Activated naive CD8-positive, alpha-beta T cell (primary cell): ENCODE results near the gene ZNF414.
A peak's percentile ranks its signal among the peaks of the same experiment; 100 is the strongest.
"Not testable (repeated sequence)": the region's sequence is repeated elsewhere in the genome, so short reads cannot be mapped to it uniquely, and the experiment has no call there.

ENCODE experiments used
- H3K27ac Mint-ChIP-seq: one replicate; pipeline ENCODE4 v1.8.0; 2021; ENCODE audit warnings: mixed read lengths
- H3K27me3 Mint-ChIP-seq: one replicate; pipeline ENCODE4 v1.8.0; 2021; ENCODE audit warnings: mixed read lengths
- H3K36me3 Mint-ChIP-seq: one replicate; pipeline ENCODE4 v1.8.0; 2021; ENCODE audit warnings: mixed read lengths
- H3K4me1 Mint-ChIP-seq: one replicate; pipeline ENCODE4 v1.8.0; 2021; ENCODE audit warnings: low read depth, mixed read lengths
- H3K4me3 Mint-ChIP-seq: one replicate; pipeline ENCODE4 v1.8.0; 2021; ENCODE audit warnings: mild to moderate bottlenecking, mixed read lengths
- H3K9me3 Mint-ChIP-seq: one replicate; pipeline ENCODE4 v1.8.0; 2021; ENCODE audit warnings: low read depth, mixed read lengths

ZNF414 gene, protein sequence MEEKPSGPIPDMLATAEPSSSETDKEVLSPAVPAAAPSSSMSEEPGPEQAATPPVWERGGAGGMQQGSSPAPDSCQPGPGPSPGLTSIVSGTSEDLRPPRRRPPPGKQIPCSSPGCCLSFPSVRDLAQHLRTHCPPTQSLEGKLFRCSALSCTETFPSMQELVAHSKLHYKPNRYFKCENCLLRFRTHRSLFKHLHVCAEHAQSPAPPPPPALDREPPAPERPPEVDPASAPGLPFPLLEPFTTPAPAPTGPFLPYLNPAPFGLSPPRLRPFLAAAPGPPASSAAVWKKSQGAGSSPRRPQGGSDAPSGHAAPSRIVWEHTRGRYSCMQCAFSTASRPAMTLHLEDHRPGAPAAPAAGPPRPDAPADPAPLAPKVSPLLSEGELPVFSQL

GRCh38 chr19:8513687-8514504, at the start of gene ZNF414:
Gene ZNF414 (minus strand): TSS chr19:8514167. CDS start chr19:8514046, 121 bp downstream.
- H3K9me3 Mint-ChIP-seq: no peaks in the 10 kb centered on the region
- H3K36me3 Mint-ChIP-seq: no peaks in the 10 kb centered on the region
- H3K27me3 Mint-ChIP-seq: no peaks in the 10 kb centered on the region
- peaks cover 46% of the 10 kb centered on the region for H3K4me1 Mint-ChIP-seq
- H3K4me3 Mint-ChIP-seq: peak within 1 kb of the TSS; percentile 92
- H3K27ac Mint-ChIP-seq: peak within 1 kb of the TSS; percentile 98

GRCh38 chr19:8561075-8561764, 47.3 kb upstream of the ZNF414 start:
- no peaks in the 10 kb centered on the region for H3K27me3 Mint-ChIP-seq
- H3K36me3 Mint-ChIP-seq: no peaks in the 10 kb centered on the region
- H3K4me1 Mint-ChIP-seq: peaks cover 20% of the 10 kb centered on the region
- H3K4me3 Mint-ChIP-seq: no peak overlapping the region
- no peak overlapping the region for H3K27ac Mint-ChIP-seq
- H3K9me3 Mint-ChIP-seq: no peaks in the 10 kb centered on the region

DNA sequence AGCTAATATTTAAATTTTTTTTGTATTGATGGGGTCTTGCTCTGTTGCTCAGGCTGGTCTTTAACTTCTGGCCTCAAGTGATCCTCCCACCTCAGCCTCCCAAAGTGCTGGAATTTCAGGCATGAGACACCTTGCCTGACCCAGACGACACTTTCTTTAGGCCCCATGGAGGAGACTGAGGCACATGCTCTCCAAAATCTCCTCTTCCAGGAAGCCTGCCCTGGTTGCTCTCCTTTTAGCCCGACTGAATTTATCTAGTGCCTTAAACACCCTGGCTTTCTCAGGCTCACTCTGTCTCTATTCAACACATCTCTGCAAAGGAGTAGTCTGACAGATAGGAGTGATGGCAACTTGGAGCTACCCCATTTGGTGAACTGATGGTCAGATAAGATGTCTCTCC, 44.4 kb upstream of the ZNF414 start:
- Mint-ChIP-seq H3K36me3 (no peaks in the 10 kb centered on the region), H3K4me3 (no peak overlapping the region), H3K27me3 (no peaks in the 10 kb centered on the region), H3K27ac (peak overlapping the region; percentile 51), H3K9me3 (no peaks in the 10 kb centered on the region), H3K4me1 (peaks cover 13% of the 10 kb centered on the region)

- Mint-ChIP-seq H3K36me3 (peaks cover 1% of the 10 kb centered on the region), H3K4me1 (peaks cover 13% of the 10 kb centered on the region), H3K4me3 (no peak overlapping the region), H3K27me3 (no peaks in the 10 kb centered on the region), H3K9me3 (no peaks in the 10 kb centered on the region), H3K27ac (peak overlapping the region; percentile 54)
Measured at GRCh38 chr19:8557642-8558238, 43.8 kb upstream of the ZNF414 start.

GRCh38 chr19:8553729-8554128, 39.8 kb upstream of the ZNF414 start:
- not testable (repeated sequence) for H3K4me3 Mint-ChIP-seq, H3K36me3 Mint-ChIP-seq, H3K27ac Mint-ChIP-seq

GRCh38 chr19:8552810-8553209, 38.8 kb upstream of the ZNF414 start:
- H3K4me1 Mint-ChIP-seq: peaks cover 2% of the 10 kb centered on the region
- H3K36me3 Mint-ChIP-seq: peaks cover 4% of the 10 kb centered on the region
- no peak overlapping the region for H3K27ac Mint-ChIP-seq
- no peaks in the 10 kb centered on the region for H3K9me3 Mint-ChIP-seq
- H3K27me3 Mint-ChIP-seq: no peaks in the 10 kb centered on the region
- no peak overlapping the region for H3K4me3 Mint-ChIP-seq

More at GRCh38 chr19:8553729-8554128, 39.8 kb upstream of the ZNF414 start:
- H3K27me3 Mint-ChIP-seq, H3K4me1 Mint-ChIP-seq, H3K9me3 Mint-ChIP-seq: not testable (repeated sequence)

- peaks cover 4% of the 10 kb centered on the region for H3K36me3 Mint-ChIP-seq
- no peak overlapping the region for H3K27ac Mint-ChIP-seq
- no peaks in the 10 kb centered on the region for H3K27me3 Mint-ChIP-seq
- H3K9me3 Mint-ChIP-seq: no peaks in the 10 kb centered on the region
- H3K4me1 Mint-ChIP-seq: no peaks in the 10 kb centered on the region
- H3K4me3 Mint-ChIP-seq: no peak overlapping the region
Measured at GRCh38 chr19:8550070-8550469, 36.1 kb upstream of the ZNF414 start.

DNA sequence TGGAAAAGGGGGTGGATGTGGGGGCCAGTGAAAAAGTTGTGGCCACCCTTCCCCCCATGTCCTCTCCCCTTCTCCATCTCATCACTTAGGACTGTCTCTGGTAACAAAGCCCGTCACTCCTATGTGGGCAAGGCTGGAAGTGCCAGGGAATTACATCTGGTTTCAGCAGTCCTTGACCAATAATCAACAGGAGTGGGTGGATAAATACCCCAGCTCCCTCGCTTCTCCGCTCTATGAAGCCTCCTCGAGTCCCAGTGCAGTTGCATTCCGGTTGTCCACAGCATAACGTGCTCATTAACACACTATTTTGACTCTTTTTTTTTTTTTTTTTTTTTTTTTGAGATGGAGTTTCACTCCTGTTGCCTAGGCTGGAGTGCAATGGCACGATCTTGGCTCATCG, 31.8 kb upstream of the ZNF414 start:
- Mint-ChIP-seq H3K27me3 (no peaks in the 10 kb centered on the region), H3K27ac (no peak overlapping the region), H3K4me3 (no peak overlapping the region), H3K9me3 (no peaks in the 10 kb centered on the region), H3K36me3 (no peaks in the 10 kb centered on the region), H3K4me1 (no peaks in the 10 kb centered on the region)

- no peaks in the 10 kb centered on the region for H3K36me3 Mint-ChIP-seq
- no peaks in the 10 kb centered on the region for H3K4me1 Mint-ChIP-seq
- no peaks in the 10 kb centered on the region for H3K27me3 Mint-ChIP-seq
- H3K27ac Mint-ChIP-seq: no peak overlapping the region
- no peaks in the 10 kb centered on the region for H3K9me3 Mint-ChIP-seq
- no peak overlapping the region for H3K4me3 Mint-ChIP-seq
Measured at GRCh38 chr19:8544168-8544567, 30.2 kb upstream of the ZNF414 start.

GRCh38 chr19:8539621-8540149, 25.7 kb upstream of the ZNF414 start:
- no peaks in the 10 kb centered on the region for H3K9me3 Mint-ChIP-seq

GRCh38 chr19:8537099-8537498, 23.1 kb upstream of the ZNF414 start:
- Mint-ChIP-seq H3K27ac (no peak overlapping the region), H3K4me3 (no peak overlapping the region), H3K9me3 (no peaks in the 10 kb centered on the region), H3K4me1 (no peaks in the 10 kb centered on the region), H3K27me3 (no peaks in the 10 kb centered on the region), H3K36me3 (no peaks in the 10 kb centered on the region)

More at GRCh38 chr19:8539621-8540149, 25.7 kb upstream of the ZNF414 start:
- Mint-ChIP-seq H3K27ac (no peak overlapping the region), H3K4me3 (no peak overlapping the region), H3K4me1 (no peaks in the 10 kb centered on the region), H3K36me3 (no peaks in the 10 kb centered on the region), H3K27me3 (no peaks in the 10 kb centered on the region)

DNA sequence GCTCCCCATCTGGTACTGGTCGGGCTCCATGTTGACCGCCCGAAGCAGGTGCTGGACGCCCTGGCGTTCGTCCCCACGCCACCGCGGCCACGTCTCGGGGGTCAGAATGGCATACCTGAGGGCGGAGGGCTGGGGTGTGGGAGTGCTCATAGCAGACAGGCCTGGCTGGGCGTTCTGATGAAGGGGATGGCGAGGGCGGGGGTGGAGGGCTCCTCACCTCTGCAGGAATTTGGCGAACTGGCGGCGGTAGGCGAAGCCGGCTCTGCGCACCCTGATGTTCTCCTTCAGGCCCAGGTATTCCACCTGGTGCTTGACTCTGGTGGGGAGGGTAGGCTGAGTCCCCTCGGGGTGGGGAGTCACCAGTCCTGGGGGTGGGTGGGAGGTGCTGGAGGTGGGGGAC, 22.3 kb upstream of the ZNF414 start:
- Mint-ChIP-seq H3K36me3 (no peaks in the 10 kb centered on the region), H3K9me3 (no peaks in the 10 kb centered on the region), H3K27me3 (no peaks in the 10 kb centered on the region), H3K27ac (no peak overlapping the region), H3K4me1 (no peaks in the 10 kb centered on the region), H3K4me3 (no peak overlapping the region)

DNA sequence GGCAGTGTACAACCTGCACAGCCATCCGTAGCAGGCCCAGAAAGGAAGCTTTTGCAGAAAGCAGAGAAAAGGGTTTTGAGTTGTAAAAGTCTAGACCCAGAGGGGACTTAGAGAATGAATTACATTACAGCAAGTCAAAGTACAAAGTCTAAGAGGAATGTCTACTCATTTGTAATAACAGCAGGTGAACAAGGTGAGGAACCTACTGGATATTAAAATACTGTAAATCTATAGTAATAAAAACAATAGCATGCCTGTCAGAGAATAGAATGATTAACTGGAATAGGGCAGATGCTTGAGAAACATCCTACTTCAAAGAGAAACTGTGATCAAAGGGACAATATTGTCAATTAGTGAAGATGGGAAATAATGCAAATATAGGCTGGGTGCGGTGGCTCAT, 18.3 kb upstream of the ZNF414 start:
- H3K4me3 Mint-ChIP-seq: no peak overlapping the region
- peaks cover 3% of the 10 kb centered on the region for H3K36me3 Mint-ChIP-seq
- no peaks in the 10 kb centered on the region for H3K9me3 Mint-ChIP-seq
- no peak overlapping the region for H3K27ac Mint-ChIP-seq
- H3K4me1 Mint-ChIP-seq: peaks cover 8% of the 10 kb centered on the region
- no peaks in the 10 kb centered on the region for H3K27me3 Mint-ChIP-seq

DNA sequence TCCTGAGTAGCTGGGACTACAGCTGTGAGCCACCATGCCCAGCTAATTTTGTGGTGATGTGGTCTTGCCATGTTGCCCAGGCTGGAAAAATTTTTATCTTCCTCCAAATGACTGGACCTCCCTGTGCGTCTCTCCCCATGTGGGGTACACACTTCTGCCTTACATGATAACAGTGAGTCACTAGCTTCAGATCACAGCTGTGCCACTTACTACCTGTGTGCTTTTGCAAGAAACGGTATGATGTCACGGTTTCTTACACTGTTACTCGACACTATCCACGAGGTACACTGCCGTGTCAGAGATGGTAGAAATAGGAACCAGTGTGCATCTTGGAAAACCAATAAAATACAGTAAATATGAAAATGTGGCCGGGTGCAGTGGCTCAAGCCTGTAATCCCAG, 17.5 kb upstream of the ZNF414 start:
- no peak overlapping the region for H3K27ac Mint-ChIP-seq
- H3K9me3 Mint-ChIP-seq: no peaks in the 10 kb centered on the region
- H3K4me3 Mint-ChIP-seq: no peak overlapping the region
- peaks cover 8% of the 10 kb centered on the region for H3K4me1 Mint-ChIP-seq
- H3K36me3 Mint-ChIP-seq: peaks cover 3% of the 10 kb centered on the region
- H3K27me3 Mint-ChIP-seq: no peaks in the 10 kb centered on the region
